Upper lobe of left lung (tissue), 4 donors: ENCODE results near the gene CUL9.

Experiments used
- POLR2A ChIP-seq, 4 donors: fragments of 450-650 bp; IDR thresholded peaks; one replicate each; pipeline ENCODE4 v1.5.1; 2016 to 2017; ENCODE audit warnings: antibody characterized with exemption in 4 of 4, mild to moderate bottlenecking in 2 of 4
- POLR2AphosphoS5 ChIP-seq, 2 donors: sonication (generic); formaldehyde crosslinking; IDR thresholded peaks; one replicate each; pipeline ENCODE4 v1.5.1; 2017; ENCODE audit warnings: antibody characterized with exemption in 2 of 2
- TF ChIP-seq, protein P1 (sequence below), 6 experiments: fragments of 450-650 bp in 4 of 6; fragments of 200-600 bp in 2 of 6; sonication (generic) in 2 of 6; IDR thresholded peaks; one replicate each; pipeline ENCODE4 v1.5.1; 2016 to 2019; ENCODE audit warnings: antibody characterized with exemption in 6 of 6

DNA sequence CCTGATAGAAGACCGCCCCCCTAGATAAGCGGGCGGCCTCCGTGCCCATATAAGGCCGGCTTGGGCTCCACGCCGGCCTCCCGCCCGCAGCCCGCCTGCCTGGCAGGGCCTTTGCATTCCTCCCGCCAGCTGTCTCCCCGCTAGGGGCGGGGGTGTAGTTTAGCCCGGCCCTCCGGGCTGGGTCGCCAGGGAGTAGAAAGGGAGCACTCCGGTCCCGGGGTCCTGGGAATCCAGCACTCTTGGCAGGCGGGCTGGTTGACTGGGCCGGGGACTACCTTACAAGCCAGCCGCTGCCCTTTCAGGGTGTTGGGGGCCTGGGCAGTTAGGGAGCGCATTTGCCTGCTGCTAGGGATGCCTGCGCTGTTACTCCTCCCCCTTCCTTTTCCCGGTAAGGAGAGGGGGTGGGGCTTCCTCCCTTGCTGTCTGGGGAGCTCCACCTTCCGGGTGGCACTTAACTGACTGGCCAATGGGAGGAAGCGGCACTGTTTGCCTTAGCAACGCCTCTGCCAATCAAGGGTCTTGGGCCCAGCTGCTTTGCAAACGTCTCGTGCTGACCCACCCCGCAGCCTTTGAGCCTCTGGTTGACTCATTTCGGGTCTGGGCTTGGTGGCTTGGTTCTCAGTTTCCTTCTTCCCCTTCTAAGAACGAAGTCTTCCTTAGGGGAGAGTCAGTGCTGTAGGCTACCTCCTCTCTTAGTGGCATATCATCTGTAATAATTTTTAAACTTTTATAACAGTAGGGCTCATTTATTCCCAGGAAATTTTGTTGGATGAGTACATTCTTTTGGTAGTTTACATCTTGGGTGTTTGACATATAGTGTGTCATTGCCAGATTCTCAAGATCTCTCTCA lies 7.5 kb upstream of the CUL9 start:
- TF ChIP-seq, protein P1, sequence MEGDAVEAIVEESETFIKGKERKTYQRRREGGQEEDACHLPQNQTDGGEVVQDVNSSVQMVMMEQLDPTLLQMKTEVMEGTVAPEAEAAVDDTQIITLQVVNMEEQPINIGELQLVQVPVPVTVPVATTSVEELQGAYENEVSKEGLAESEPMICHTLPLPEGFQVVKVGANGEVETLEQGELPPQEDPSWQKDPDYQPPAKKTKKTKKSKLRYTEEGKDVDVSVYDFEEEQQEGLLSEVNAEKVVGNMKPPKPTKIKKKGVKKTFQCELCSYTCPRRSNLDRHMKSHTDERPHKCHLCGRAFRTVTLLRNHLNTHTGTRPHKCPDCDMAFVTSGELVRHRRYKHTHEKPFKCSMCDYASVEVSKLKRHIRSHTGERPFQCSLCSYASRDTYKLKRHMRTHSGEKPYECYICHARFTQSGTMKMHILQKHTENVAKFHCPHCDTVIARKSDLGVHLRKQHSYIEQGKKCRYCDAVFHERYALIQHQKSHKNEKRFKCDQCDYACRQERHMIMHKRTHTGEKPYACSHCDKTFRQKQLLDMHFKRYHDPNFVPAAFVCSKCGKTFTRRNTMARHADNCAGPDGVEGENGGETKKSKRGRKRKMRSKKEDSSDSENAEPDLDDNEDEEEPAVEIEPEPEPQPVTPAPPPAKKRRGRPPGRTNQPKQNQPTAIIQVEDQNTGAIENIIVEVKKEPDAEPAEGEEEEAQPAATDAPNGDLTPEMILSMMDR (IDR thresholded peaks at IDR 0.05), result peak in 5 of 6 experiments; percentile 18 to 72 (median 62)
- TF ChIP-seq POLR2A (IDR thresholded peaks at IDR 0.05) (peak in 3 of 4 donors; percentile 49 to 70 (median 68)), POLR2AphosphoS5 (IDR thresholded peaks at IDR 0.05) (peak; percentile 72 to 78)
